Bone marrow (tissue), 2 donors: Measurements from ENCODE around the gene MAMDC4.
"Not testable (repeated sequence)": the region's sequence is repeated elsewhere in the genome, so short reads cannot be mapped to it uniquely, and the experiment has no call there.

Experiments used
- DNase-seq, 2 donors: peaks; one replicate each; lab custom pipeline; 2025; lab: John Stamatoyannopoulos, UW

Gene MAMDC4

DNA sequence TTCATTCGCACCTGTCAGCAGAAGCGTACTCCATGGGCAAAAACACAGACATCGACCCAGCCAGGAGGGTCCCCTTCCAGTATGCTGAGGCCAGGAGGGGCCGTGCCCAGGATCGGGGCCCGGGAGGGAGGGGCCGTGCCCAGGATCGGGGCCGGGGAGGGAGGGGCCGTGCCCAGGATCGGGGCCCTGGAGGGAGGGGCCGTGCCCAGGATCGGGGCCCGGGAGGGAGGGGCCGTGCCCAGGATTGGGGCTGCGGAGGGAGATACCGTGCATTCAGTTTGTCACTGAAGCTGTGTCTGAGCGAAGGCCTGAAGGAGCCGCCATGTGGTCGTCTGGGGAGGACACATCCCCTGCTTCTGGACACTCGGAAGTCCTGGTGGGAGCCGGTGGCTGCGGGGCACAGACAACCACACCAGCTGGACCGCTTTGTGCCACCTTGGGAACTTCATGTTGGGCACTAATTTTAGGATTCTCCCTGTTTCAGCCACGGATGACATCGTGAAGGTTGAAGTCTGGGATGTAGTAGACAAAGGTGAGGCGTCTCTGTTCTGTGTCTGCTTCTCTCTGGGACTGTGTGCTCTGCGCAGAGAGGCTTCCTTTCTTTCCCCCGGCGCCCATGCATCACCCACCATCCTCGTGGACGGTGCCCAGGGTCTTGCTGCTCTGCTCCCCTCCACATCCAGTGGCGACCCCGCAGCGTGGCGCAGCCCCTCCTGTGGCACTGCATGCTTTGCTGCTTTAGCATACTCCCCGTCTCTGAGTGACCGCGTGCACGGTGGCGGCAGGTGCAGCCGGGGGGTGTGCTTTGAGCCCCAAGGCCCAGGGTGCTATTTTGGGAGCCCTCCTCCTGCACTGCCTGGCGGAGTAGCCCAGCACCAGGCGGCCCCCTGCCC is 26.6 kb upstream of the MAMDC4 start:
- DNase-seq, result no peak

GRCh38 chr9:136826188-136826541 is 26.0 kb upstream of the MAMDC4 start:
- DNase-seq, result no peak

DNA sequence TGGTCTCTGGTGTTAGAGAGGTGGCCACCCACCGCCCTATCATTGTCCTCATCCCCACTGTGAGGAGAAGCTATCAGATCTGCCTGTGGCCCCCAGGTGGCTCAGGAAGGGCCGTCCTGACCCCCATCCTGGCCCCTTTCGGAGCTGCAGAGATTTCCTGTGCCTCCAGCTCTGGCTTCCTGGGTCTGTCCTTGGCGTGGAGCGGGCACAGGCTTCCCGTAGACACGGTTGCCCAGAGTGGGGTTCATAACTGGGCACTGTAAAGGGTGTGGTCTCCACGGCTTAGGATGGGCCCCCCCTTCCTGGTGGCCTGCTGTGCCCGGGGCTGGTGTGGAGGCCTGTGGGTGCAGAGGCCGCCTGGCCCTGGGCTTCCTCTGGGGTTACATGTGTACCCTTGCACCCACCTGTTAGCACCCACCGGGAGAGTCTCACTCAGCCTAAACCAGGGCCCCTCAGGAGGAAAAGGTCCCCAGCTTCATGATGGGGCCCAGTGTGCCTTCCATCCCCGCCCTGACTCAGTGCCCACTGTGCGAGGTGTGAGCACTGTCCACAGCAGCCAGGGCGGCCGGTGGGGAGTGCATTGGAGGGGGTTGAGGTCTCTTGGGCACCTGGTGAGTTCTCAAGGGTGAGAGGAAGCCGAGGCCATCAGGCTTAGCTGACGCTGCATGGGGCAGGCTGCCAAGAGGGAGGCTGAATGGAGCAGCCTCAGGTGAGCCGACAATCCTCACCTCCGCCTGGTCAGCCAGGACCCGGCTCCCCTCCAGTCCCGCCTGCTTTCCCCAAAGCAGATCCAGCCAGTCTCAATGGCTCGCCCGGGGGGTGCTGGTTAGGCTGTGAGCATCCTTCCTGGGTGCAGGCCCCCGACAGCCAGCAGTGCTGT is 25.2 kb upstream of the MAMDC4 start:
- DNase-seq, result no peak

DNA sequence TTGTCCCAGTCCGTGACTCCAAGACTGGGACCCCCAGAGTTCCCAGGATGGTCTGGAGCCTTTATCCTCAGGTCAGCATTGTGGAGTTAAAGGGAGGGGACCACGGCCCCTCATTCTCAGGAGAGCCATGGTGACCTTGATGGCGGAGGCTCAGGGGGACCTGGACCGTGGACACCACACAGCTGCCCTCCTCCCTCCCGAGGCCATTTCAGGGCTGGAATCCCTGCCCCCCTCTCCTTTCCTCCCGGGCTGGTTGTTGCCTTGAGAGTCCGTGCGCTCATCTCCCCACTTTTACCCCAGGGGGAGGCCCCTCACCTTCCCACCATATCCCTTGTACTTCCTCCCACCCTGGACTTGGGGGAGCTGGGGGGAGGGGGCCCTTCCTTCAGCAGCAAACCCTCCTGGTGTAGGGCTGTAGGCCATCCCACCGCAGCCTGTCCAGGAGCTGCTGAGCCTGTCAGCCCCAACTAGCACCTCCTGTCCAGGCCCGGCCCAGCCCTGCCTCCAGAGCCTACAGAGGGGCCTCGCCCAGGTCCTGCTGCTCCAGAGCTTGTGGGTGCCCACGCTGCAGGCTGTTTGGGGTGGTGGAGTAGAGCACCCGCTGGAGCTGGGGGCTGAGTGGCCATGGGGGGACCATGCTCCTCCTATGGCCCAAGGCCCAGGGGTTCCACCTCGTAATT is 24.2 kb upstream of the MAMDC4 start:
- no peak for DNase-seq

DNA sequence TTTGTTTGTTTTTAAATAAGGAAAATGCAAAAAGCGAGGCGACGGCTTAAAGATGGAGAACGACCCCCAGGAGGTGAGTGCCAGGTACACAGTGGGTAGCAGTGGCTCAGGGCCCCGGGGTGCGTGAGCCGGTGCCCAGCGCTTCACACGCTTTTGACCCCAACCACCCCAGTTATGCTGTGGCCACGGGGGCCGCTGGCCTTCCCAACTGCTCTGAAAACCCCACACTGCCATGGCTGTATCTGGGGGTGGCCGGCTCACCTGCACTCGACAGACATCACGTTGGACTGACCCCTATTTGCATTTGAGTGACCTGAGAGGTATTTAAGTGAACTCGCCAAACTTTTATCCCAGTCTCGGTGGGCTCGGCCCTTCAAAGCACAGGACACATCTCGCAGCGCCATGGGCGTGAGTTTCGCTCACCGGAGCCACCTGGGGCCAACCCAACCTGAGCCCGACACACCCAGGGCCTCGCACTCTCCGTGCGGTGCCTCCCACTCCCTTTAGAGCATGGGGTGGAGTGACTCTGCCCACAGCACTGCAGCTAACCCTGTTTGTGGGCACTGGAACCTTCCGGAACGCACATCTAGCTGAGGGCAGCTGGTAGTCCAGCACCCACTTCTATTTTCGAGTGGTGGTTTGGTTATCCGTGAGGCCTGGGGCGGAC is 23.5 kb upstream of the MAMDC4 start:
- no peak for DNase-seq

DNA sequence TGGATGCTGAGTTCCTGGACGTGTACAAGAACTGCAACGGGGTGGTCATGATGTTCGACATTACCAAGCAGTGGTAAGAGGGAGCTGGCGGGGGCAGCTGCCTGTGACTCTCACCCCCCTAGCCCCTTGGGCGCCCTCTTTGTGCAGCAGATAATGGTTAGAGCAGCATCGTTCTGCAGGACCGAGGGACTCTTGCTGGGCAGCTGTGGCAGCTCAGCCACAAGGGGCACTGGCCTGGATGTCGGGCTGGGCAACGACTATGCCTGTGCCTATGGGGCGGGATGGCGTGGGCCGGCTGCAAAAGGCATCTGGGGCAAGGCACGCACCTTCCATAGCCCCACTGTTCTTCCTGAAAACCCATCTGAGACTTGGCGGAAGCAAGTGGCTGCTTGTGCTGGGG is 22.7 kb upstream of the MAMDC4 start:
- DNase-seq, result no peak

GRCh38 chr9:136829981-136830885 is 21.9 kb upstream of the MAMDC4 start:
- no peak for DNase-seq

- no peak for DNase-seq
Observed at GRCh38 chr9:136831002-136831719, 21.0 kb upstream of the MAMDC4 start.

GRCh38 chr9:136831720-136832104 is 20.4 kb upstream of the MAMDC4 start:
- DNase-seq, result no peak

DNA sequence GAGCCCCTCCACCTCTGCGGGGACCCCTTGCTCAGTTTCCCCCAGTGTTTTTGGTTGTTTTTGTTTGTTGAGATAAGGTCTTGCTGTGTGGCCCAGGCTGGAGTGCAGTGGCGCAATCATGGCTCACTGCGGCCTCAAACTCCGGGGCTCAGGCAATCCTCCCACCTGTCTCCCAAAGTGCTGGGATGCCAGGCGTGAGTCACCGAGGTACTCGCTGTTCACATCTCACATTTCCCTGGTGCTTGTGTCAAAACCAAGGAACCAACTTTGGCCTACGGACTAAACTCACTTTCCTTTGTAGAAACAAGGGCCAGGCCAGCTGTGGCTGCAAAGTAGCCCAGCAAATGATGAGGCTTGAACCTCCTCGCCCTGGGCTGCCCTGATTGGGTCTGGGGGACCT is 19.6 kb upstream of the MAMDC4 start:
- DNase-seq, result no peak

- not testable (repeated sequence) for DNase-seq
Observed at GRCh38 chr9:136833381-136834048, 18.6 kb upstream of the MAMDC4 start.

GRCh38 chr9:136835162-136835931 is 16.8 kb upstream of the MAMDC4 start:
- DNase-seq, result no peak

GRCh38 chr9:136835932-136836904 is 15.9 kb upstream of the MAMDC4 start:
- DNase-seq, result no peak

DNA sequence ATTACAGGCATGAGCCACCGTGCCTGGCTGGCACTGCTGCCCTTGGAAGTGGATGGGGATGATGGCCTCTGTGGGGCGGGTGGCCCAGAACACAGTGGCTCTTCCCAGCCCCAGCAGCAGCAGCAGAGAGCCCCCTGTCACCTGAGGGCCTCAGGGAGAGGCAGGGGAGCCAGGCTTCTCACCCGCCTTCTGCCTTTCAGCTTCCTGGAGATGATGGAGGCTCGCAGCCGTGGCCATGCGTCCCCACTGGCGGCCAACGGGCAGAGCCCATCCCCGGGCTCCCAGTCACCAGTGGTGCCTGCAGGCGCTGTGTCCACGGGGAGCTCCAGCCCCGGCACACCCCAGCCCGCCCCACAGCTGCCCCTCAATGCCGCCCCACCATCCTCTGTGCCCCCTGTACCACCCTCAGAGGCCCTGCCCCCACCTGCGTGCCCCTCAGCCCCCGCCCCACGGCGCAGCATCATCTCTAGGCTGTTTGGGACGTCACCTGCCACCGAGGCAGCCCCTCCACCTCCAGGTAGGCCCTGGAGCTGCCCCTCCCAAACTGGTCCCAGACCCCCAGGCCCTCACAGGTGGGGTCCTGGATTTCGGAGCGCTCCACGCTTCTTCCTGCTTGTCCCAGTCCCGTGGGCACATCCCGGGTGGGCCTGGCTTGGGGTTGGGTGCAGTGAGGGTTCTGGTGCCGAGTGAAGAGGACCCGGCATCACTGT is 14.8 kb upstream of the MAMDC4 start:
- no peak for DNase-seq

- DNase-seq, result not testable (repeated sequence)
Observed at GRCh38 chr9:136837856-136838277, 14.3 kb upstream of the MAMDC4 start.

GRCh38 chr9:136838314-136839228 is 13.6 kb upstream of the MAMDC4 start:
- no peak for DNase-seq
